Measurements from ENCODE around the gene E2F3.

Gene E2F3

DNA sequence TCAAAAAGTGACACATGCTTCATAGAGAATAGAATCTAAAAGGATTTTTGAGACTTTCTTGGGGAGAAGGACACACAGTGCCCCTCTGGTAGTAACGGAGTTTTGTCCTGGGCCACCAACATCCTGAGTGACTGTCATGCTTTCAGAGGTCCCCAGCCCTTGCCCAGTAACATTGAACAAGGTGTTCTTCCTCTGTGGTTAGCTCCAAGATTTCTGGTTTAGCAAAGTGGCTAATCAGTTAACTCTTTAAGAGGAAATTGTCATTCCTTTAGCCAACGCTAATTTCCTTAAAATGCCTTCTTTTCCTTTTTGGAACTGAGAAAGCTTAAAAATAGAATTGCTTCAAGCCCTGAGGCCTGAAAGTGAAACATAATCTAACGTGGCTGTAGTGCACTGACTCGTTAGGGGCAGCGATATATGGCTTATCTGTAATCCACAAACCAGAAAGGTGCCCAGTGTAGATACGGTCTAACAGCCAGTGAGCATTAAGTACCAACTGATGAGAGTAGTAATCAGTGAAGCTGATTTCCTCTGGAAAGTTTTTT is 7.8 kb downstream of the E2F3 start:
- in situ Hi-C loops (cut with HindIII; ENCODE audit: low pct_ligation_motif_present, low sequenced_read_pairs), result no loop called here
- TF ChIP-seq, protein P1, sequence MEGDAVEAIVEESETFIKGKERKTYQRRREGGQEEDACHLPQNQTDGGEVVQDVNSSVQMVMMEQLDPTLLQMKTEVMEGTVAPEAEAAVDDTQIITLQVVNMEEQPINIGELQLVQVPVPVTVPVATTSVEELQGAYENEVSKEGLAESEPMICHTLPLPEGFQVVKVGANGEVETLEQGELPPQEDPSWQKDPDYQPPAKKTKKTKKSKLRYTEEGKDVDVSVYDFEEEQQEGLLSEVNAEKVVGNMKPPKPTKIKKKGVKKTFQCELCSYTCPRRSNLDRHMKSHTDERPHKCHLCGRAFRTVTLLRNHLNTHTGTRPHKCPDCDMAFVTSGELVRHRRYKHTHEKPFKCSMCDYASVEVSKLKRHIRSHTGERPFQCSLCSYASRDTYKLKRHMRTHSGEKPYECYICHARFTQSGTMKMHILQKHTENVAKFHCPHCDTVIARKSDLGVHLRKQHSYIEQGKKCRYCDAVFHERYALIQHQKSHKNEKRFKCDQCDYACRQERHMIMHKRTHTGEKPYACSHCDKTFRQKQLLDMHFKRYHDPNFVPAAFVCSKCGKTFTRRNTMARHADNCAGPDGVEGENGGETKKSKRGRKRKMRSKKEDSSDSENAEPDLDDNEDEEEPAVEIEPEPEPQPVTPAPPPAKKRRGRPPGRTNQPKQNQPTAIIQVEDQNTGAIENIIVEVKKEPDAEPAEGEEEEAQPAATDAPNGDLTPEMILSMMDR (IDR thresholded peaks at IDR 0.05; ENCODE audit: low read depth, low read length, missing control alignments), result no peak
- Histone ChIP-seq H3K27ac (no peak overlapping the region), H3K36me3 (replicated peaks) (peaks cover 3% of the 10 kb centered on the region), H3K4me3 (ENCODE audit: low read depth, low read length) (no peak overlapping the region), H3K27me3 (replicated peaks) (no peaks in the 10 kb centered on the region)
- no peak for DNase-seq

- no peak for DNase-seq
- Histone ChIP-seq H3K27ac (no peak overlapping the region), H3K4me3 (ENCODE audit: low read depth, low read length) (no peak overlapping the region), H3K36me3 (replicated peaks) (peaks cover 10% of the 10 kb centered on the region), H3K27me3 (replicated peaks) (no peaks in the 10 kb centered on the region)
- in situ Hi-C loops (cut with HindIII; ENCODE audit: low pct_ligation_motif_present, low sequenced_read_pairs), result no loop called here
- TF ChIP-seq, protein P1 (IDR thresholded peaks at IDR 0.05; ENCODE audit: low read depth, low read length, missing control alignments), result no peak
Observed at GRCh38 chr6:20411544-20411943, 9.9 kb downstream of the E2F3 start.

- Histone ChIP-seq H3K27me3 (replicated peaks) (no peaks in the 10 kb centered on the region), H3K4me3 (ENCODE audit: low read depth, low read length) (no peak overlapping the region), H3K36me3 (replicated peaks) (peaks cover 10% of the 10 kb centered on the region), H3K27ac (no peak overlapping the region)
- in situ Hi-C loops (cut with HindIII; ENCODE audit: low pct_ligation_motif_present, low sequenced_read_pairs), result no loop called here
- DNase-seq, result no peak
- TF ChIP-seq, protein P1 (IDR thresholded peaks at IDR 0.05; ENCODE audit: low read depth, low read length, missing control alignments), result no peak
Observed at GRCh38 chr6:20411953-20412681, 10.4 kb downstream of the E2F3 start.

GRCh38 chr6:20412682-20413073 is 11.0 kb downstream of the E2F3 start:
- TF ChIP-seq, protein P1 (IDR thresholded peaks at IDR 0.05; ENCODE audit: low read depth, low read length, missing control alignments), result no peak
- in situ Hi-C loops (cut with HindIII; ENCODE audit: low pct_ligation_motif_present, low sequenced_read_pairs), result no loop called here
- peaks cover 9% of the 10 kb centered on the region for H3K36me3 ChIP-seq (replicated peaks)
- H3K27ac ChIP-seq, result no peak overlapping the region
- no peak overlapping the region for H3K4me3 ChIP-seq (ENCODE audit: low read depth, low read length)
- DNase-seq, result no peak
- no peaks in the 10 kb centered on the region for H3K27me3 ChIP-seq (replicated peaks)

DNA sequence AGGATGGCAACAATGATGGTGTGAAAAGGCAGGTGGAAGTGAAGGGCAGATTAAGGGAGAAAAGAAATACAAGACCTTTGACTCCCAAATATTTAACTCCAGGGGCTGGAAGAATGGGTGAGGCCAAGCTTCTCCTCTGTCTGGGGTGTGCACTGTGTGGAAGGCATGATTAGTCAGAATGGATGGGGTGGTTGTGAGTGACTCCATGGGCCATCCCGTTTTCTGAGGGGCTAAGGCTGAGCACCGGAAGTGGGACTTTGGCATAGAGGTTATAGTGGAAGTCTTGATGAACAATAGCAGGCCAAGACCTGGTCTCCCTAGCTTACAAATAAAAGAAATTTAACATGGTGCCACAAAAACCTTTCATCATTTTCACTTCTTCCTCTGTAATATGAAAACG is 12.1 kb downstream of the E2F3 start:
- no peak overlapping the region for H3K27ac ChIP-seq
- peaks cover 8% of the 10 kb centered on the region for H3K36me3 ChIP-seq (replicated peaks)
- H3K27me3 ChIP-seq (replicated peaks), result no peaks in the 10 kb centered on the region
- H3K4me3 ChIP-seq (ENCODE audit: low read depth, low read length), result no peak overlapping the region
- TF ChIP-seq, protein P1 (IDR thresholded peaks at IDR 0.05; ENCODE audit: low read depth, low read length, missing control alignments), result no peak
- in situ Hi-C loops (cut with HindIII; ENCODE audit: low pct_ligation_motif_present, low sequenced_read_pairs), result no loop called here
- no peak for DNase-seq

Data from brain microvascular endothelial cell (primary cell).